ENCODE data around the gene SHMT2.

SHMT2 gene

GRCh38 chr12:57215668-57216013 lies 13.9 kb upstream of the SHMT2 start:
- peak; percentile 19 for DNase-seq

- no peak for DNase-seq
Measured at GRCh38 chr12:57216014-57216911, 13.2 kb upstream of the SHMT2 start, which contains the start of gene NXPH4. Gene NXPH4 (plus strand): TSS chr12:57216794. CDS start chr12:57216970, 176 bp downstream.

DNA sequence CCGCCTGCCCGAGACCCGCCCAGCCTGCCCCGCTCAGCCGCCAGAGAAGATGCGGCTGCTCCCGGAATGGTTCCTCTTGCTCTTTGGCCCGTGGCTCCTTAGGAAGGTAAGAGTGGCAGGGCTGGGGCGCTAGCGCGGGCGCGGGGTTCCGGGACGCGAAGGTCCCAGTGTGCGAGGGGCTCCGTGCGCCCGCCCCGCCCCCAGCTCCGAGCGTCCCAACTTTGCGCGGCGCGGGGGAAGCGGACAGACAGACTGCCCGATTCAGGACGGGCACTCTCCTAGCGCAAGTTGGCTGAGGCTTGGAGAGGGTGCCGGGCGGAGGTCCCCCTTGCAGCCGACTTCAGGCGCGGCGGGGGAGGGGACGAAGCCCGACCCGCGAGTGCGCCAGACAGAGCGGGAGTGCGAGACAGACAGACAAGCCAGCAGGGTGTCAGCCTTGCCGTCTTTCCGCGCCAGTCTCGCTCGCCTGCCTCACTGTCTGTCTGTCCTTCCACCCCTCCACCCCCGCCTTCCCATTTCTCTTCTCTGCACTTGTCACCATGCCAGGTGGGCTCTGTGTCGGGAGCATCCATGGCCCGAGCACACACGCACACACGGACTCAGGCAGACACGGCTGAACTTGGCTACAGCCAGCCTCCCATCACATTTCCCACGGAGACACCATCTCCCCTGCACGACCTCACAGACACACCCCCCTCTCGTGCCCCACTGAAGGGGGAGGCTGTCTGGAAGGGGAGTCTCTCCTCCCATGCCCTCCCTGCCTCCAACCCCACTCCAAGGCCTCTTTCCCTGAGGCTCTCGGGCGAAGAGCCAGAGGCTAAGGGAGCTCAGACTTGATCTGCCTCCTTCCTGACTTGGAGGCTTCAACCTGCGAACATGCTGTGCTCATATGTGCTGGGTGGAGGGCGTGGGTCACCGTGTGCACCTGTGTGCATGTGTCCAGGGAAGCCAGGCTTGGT lies 12.3 kb upstream of the SHMT2 start:
- no peak for DNase-seq

DNA sequence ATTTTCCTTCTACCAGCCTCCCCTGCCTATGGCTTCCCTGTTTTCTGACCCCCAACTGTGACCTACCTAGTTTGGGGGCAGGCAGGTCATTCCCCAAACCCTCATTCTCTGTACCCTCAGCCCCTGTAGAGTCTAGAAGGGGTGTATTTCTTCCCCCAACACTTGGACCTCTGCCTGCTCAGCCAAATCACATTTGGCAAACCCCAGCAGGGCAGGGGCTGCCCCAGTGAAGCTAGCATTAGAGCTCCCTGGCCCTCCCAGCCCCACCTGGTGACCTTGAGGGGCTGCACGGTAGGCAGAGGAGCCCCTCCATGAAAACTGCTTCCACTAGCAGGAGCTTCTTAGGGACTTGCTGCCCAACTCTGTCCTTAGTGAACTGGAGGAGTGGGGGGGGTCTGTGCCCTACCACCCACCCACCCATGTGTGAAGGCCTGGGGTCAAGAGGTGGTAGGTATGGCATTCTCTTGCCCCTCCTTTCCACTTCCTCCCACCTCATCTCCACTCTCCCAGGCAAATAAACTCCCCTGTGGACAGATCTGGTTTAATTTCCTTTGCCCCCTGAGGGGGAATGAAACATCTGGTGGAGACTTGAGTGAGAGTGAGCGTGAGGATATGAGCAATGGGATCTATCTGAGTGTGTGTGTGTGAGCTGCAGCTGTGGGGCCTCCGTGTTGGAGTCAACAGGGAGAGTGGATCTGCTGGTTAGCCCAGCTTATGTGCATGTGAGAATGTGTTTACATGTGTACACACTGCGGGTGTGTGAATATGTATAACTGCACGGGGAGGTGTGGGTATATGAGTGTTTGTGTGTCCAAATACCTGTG lies 11.3 kb upstream of the SHMT2 start:
- no peak for DNase-seq

DNA sequence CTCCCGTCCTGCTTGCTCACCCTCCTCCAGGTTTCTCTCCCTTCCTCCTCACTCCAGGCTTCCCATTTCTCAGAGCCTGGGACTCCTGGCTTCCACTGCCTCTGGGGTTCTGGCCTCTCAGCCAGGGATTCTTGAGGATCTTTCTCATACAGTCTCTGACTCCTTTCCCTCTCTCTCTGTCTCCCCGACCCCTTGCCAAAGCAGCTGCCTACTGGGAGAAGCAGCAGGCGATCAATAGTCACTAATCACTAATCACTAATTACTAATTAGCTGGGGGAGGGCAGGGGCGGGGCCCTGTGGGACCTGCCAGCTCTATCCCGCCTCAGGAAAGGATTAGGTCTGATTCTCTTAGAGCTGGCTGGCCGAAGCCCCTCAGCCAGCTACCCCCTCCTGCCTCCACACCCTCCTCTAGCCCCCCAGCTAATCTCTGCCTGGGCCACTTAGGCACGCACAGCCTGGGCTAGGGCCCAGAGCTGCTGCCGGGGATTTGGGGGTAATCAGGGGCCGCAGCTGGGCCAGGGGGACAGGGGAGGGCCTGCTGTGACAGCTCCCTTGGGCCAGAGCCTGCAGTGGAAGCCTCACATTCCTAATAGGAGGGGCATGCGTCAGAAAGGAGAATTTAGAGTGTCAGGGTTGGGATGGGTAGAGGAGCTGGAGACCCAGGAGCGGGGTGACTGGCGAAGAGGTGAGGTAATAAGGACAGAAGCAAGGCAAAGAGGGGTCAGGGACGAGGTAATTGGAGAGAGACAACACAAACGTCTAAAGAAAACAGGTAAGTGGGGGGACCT lies 10.1 kb upstream of the SHMT2 start:
- DNase-seq, result no peak

- no peak for DNase-seq
Measured at GRCh38 chr12:57219993-57220754, 9.3 kb upstream of the SHMT2 start.

DNA sequence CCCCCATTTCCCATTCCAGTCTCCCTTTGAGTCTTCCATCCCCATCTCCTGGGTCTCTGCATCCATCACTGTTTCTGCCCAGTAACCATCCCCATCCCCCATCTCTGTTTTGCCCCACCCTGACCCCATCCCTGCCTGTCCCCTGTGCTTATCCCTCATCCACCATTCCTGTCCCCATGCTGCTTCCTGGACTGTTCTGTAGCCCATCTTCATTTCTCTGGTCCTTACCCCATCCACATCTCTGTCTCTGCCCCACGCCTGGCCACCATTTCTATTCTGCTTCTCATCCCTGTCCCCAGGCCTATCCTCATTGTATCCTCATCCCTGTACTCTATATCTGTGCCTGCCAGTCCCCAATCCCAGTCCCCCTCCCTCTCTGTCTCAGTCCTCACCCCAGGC lies 8.7 kb upstream of the SHMT2 start:
- DNase-seq, result no peak

DNA sequence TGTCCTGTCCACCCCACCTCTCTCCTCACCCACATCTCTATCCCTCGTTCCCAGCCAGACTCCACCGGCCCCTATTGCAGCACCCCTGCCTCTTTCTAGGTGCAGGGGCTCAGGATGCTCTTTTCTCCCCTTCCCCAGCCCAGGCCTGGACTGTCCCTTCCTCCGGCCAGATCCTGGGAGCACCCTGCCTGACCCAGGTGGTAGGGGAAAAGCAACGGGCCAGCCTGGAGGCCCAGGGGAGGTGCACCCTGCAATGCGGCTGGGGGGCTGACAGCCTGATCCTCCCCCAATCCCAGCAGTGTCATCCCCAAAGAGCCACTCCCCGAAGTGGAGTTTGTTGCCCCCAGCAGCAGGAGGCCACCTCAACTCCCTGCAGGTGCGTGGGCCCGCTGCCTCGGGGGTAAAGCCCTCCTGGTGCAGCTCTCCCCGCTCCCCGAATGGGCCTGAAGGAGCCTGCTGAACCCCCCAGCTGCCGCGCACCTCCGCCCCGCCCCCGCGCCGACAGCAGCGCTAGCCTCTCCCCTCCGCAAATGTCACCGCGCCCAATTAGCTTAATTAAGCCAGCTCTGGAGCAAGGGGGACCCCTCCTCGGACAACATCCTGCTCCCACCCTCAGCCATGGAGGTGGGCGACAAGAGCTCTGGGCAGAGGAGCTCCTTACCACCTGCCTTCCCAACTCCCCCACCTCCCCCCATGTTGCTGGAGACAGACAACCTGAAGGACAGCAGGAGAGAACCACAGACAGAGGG lies 8.2 kb upstream of the SHMT2 start:
- DNase-seq, result no peak

- no peak for DNase-seq
Measured at GRCh38 chr12:57222286-57223190, 7.0 kb upstream of the SHMT2 start.

DNA sequence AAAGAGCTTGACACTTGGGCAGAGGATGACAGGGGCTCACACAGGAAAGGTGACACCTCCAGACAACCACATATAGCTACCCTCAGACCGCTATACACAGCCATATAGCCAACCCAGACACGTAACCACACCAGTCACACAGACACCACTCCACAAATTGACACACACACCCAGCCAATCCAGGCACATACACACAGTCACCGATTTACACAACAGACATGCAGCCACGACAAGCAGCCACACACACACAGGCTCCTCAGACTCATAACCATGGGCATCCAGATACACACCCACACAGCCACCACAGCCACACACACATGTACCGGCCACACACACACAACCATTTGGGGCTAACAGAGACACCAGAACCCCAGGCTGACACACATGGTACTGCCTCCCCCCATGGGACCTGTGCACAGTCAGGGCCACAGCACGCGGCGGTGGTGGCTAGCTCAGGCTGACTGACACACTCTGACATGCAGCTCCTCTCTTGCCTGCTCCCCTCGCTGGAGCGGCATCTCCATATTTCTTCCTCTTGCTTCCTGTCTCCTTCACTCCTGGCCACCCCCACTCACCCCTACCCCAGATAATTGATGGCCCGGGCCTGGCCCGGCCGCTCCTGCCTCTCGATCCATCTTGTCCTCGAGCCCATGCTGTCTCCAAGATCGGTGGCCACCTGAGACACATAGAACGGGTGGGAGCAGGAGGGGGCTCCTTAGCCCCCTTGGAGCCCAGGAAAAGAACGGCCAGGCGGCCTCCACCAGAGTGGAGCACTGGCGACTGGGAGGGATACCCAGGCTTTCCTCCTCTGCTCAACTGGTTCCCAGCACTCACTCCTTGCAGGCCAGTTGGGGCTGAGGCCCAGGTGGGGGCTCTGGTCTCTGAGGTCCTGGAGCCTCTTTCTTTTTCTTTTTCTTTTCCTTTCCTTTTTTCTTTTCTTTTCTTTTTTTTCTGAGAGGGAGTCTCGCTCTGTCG lies 6.0 kb upstream of the SHMT2 start:
- DNase-seq, result no peak

DNA sequence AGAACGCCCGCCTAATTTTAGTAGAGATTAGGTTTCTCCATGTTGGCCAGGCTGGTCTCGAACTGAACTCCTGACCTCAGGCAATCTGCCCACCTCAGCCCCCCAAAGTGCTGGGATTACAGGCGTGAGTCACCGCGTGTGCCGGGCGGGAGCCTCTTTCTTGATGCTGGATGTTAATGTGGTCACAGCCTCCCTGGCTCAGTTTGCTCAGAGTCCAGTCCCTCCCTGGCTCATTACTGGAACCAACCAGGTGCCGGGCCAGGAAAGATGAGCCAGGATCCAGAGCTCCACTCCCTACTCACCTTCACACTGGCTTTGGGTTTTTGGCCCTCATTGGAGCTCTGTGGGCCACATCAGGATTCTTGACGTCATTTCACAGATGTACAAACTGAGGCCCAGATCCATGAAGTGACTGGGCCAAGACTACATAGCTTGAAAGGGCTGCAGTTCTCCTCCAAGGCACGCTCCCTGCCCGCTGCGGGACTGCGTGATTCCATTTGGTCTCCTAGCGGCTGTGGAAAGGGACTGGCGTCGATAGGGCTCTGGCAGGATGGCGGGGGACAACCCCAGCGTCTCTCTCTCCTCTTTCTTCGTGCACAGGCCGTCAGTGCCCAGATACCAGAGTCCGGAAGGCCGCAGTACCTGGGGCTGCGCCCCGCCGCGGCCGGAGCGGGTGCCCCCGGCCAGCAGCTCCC lies 5.1 kb upstream of the SHMT2 start:
- no peak for DNase-seq

DNA sequence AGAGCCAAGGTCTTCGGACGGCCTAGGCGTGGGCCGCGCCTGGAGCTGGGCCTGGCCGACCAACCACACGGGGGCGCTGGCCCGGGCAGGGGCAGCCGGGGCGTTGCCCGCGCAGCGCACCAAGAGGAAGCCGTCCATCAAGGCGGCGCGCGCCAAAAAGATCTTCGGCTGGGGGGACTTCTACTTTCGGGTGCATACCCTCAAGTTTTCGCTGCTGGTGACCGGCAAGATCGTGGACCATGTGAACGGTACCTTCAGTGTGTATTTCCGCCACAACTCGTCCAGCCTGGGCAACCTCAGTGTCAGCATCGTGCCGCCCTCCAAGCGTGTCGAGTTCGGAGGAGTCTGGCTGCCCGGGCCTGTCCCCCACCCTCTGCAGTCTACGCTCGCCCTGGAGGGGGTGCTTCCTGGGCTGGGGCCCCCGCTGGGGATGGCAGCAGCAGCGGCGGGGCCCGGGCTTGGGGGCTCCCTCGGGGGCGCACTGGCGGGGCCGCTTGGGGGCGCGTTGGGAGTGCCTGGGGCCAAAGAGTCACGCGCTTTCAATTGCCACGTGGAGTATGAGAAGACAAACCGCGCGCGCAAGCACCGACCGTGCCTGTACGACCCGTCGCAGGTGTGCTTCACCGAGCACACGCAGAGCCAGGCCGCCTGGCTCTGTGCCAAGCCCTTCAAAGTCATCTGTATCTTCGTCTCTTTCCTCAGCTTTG lies 4.4 kb upstream of the SHMT2 start:
- peak; percentile 65 for DNase-seq

DNA sequence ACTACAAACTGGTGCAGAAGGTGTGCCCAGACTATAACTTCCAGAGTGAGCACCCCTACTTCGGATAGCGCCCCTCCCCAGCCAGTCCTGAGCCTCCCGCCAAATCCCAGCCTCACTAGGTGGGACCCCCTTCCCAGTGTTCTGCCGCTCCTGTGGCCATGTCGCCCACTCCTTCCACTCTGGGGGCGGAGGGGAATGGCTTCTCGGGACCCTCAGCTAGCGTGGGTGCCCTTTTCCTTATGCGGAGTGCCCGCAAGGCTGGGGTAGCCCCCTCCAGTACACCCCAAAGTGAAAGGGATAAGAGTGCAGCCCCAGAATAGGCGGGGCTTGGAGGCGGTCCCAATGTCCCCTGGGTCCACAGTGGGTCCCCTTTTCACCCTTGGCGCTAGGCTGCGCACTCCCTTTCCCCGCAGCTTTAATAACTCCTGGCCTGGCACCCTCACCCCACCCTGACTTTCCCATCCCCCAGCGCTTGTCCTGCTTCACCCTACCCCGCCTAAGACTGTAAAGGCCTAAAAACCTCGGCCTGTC lies 3.8 kb upstream of the SHMT2 start:
- DNase-seq, result no peak

DNA sequence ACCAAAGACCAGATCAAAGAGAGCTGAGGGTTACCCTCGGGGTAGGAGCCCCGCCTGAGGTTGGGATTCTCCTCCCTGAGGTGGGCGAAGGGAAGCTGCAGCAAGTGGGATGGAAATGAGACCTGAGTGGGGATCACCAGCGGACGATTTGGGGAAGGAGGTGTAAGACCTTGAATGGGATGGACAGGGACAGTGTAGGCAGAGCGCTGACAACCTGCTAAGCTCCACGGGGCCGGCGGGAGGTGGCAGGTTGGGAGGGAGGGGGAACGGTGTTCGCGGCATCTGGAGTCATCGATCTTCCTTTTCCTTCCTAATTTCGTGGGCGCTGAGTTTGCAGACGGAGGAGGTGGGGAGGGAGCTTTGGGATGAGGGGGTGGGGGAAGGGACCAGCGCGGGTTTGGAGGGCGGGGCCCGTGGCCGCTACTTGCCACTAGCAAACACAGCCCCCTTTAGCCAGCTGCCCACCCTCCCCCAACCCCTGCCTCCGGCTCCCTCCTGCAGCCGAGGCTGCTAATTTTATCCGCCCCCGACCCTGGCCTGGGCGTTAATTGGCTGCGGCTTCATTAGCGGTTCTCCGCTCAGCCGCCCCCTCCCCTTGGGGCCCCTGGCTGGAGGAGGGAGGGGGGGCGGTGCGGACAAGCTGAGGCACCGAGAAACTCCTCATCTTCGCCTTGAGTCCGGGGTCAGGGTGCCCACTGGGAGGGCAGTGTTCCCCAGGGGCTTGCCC lies 2.8 kb upstream of the SHMT2 start:
- DNase-seq, result no peak

DNA sequence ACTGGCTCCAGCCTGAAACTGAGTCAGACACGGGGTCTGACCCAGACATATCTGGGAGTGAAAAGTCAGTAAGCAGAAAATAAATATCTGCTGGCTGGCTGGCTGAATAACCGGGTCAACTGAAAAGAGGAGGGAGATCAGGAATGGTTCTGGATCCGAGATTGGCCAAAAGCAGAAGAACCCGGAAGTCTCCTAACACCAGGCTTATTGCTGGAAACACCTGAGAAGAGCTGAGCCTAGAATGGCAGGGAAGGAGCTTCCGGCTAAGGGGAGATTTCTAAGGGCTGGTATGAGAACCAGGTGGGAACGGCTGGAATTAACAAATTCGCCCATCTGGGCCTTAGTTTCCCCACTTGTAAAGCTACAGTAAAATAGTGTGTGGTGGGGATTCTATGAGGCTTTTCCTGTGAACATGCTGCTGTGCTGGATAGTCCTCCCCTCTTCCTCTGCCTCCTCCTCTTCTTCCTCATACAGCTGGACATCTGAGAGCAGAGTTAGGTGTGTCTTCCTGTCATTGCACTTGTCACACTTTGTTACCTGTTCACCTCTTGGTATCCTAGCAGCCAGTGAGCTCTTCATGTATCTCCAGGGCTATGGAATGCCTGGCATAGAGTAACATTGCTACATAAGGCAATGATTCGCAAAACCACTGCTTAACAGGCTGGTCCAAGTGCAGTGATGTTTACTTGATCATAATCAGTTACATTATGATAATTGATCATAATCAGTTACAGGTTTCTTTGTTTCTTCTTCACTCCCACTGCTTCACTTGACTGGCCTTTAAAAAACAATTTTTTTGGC lies 2.0 kb upstream of the SHMT2 start:
- DNase-seq, result no peak

Measured in OCI-M1 (cell line).